MM.1S (cell line): ENCODE measurements around the gene FASTK.

Experiments
- DNase-seq: peaks from one replicate; pipeline ENCODE4 v3.0.0-alpha.2; 2015
- H2AFZ ChIP-seq: fragments of 300-600 bp; sonication (generic); 2 replicates; pipeline ENCODE4 v1.6.0; 2016; ENCODE audit warnings: antibody characterized with exemption, low read length
- H3F3A ChIP-seq: fragments of 300-600 bp; sonication (generic); 2 replicates; pipeline ENCODE4 v1.6.1; 2016; ENCODE audit warnings: mild to moderate bottlenecking, antibody characterized with exemption, low read length, moderate library complexity, mixed read lengths; ENCODE audit not compliant: insufficient read depth
- H3K27ac ChIP-seq: fragments of 300-600 bp; sonication (generic); 2 replicates; pipeline ENCODE4 v1.5.1; 2016; ENCODE audit warnings: mild to moderate bottlenecking, low read length
- H3K27me3 ChIP-seq: fragments of 300-600 bp; sonication (generic); replicated peaks from 2 replicates; pipeline ENCODE4 v1.6.0; 2016; ENCODE audit warnings: low read length; ENCODE audit not compliant: insufficient read depth
- H3K36me3 ChIP-seq: fragments of 300-600 bp; sonication (generic); replicated peaks from 2 replicates; pipeline ENCODE4 v1.6.1; 2016; ENCODE audit warnings: mild to moderate bottlenecking, low read length, mixed read lengths; ENCODE audit not compliant: insufficient read depth
- H3K4me1 ChIP-seq: fragments of 300-600 bp; sonication (generic); 2 replicates; pipeline ENCODE4 v1.6.1; 2016; ENCODE audit warnings: low read length, mixed read lengths
- H3K4me2 ChIP-seq: fragments of 300-600 bp; sonication (generic); 2 replicates; pipeline ENCODE4 v1.6.0; 2016; ENCODE audit warnings: low read depth, low read length
- H3K4me3 ChIP-seq: fragments of 300-600 bp; sonication (generic); 2 replicates; pipeline ENCODE4 v1.5.1; 2016; ENCODE audit warnings: low read length, mixed read lengths
- H3K79me2 ChIP-seq: fragments of 300-600 bp; sonication (generic); 2 replicates; pipeline ENCODE4 v1.6.1; 2016; ENCODE audit warnings: mixed run types, low read length, mixed read lengths
- H3K9ac ChIP-seq: fragments of 300-600 bp; sonication (generic); 2 replicates; pipeline ENCODE4 v1.6.1; 2016; ENCODE audit warnings: low read length, mixed read lengths
- H3K9me2 ChIP-seq: fragments of 300-600 bp; sonication (generic); replicated peaks from 2 replicates; pipeline ENCODE4 v1.6.1; 2016; ENCODE audit warnings: mild to moderate bottlenecking, low read length, mixed read lengths; ENCODE audit not compliant: insufficient read depth
- H3K9me3 ChIP-seq: fragments of 300-600 bp; sonication (generic); replicated peaks from 2 replicates; pipeline ENCODE4 v1.6.1; 2016; ENCODE audit warnings: mild to moderate bottlenecking, low read length, mixed read lengths; ENCODE audit not compliant: insufficient read depth
- H4K20me1 ChIP-seq: fragments of 300-600 bp; sonication (generic); 2 replicates; pipeline ENCODE4 v1.6.1; 2016; ENCODE audit warnings: mild to moderate bottlenecking, low read length, moderate library complexity, mixed read lengths; ENCODE audit not compliant: insufficient read depth
- EZH2 ChIP-seq: fragments of 300-600 bp; sonication (generic); optimal IDR thresholded peaks from 2 replicates; pipeline ENCODE3; 2017; ENCODE audit warnings: low read depth, mild to moderate bottlenecking, antibody characterized with exemption, low read length, mixed read lengths
- EZH2phosphoT487 ChIP-seq: fragments of 300-600 bp; sonication (generic); IDR thresholded peaks from 2 replicates; pipeline ENCODE4 v1.6.1; 2018; ENCODE audit warnings: antibody characterized with exemption, low read length
- TF ChIP-seq, protein P1 (sequence below): fragments of 300-600 bp; sonication (generic); IDR thresholded peaks from 2 replicates; pipeline ENCODE4 v1.5.1; 2016; ENCODE audit warnings: antibody characterized with exemption, low read length, mixed read lengths

Gene FASTK

DNA sequence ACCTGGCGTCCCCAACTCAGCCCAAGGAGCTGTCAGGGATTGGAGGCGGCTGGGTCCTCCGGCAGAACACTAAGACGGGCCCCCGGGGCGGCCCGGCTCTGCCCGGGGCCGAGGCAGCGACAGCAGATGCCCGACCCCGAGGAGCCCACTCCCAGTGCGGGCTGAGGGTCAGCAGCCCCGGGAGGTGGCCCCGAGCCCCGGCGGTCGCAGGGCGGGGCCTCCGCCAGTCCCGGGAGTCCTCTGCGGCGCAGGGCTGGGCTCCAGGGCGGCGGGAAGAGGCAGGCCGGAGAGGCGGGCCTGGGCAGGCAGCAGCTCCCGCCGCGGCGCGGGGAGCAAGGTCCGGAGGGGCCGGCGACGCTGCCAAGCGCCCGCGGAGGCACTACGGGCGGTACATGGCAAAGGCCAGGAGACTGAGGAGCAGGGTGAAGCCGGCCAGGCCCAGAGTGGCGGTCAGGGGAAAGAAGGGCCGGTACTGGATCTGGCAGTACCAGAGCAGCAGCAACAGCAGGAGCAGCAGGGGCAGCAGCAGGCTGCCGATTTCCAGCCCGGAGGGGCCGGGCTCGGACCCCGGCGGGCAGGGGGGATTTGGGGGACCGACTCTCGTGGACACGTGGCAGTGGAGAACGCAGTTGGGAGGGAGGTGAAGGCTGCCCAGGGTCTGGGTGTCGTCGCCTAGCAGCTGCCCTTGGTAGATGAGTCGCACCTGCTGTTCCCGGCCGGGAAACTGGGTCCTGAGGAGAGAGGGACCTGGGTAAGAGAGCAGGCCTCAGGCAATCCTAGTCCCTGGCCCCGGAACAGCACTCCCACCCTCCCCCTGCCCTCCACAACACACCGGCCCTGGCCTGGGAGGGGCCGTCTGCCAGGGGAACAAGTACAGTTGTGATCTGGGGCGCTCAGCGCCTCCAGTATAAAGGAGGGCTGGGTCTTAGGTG is 827 bp upstream of the FASTK start:
- Histone ChIP-seq H3K4me3 (peak overlapping the region; percentile 84), H3K9me3 (no peaks in the 10 kb centered on the region), H2AFZ (0 out of 2 replicates have a peak overlapping the region, but pooled peaks have one; percentile 13), H3K4me1 (peaks cover 24% of the 10 kb centered on the region), H3K27me3 (no peaks in the 10 kb centered on the region), H3K36me3 (0 out of 2 replicates have a peak, but pooled peaks cover 3% of the 10 kb centered on the region), H3K9me2 (no peaks in the 10 kb centered on the region), H3K79me2 (peaks cover 52% of the 10 kb centered on the region), H3F3A (peaks cover 18% of the 10 kb centered on the region; the same call in 1 of the 2 replicates), H3K27ac (peak overlapping the region; percentile 38; the same call in 1 of the 2 replicates), H4K20me1 (no peaks in the 10 kb centered on the region), H3K9ac (peak overlapping the region; percentile 92; the same call in 1 of the 2 replicates), H3K4me2 (peak overlapping the region; percentile 84)
- TF ChIP-seq EZH2phosphoT487 (no peak), EZH2 (no peak)
- TF ChIP-seq, protein P1, sequence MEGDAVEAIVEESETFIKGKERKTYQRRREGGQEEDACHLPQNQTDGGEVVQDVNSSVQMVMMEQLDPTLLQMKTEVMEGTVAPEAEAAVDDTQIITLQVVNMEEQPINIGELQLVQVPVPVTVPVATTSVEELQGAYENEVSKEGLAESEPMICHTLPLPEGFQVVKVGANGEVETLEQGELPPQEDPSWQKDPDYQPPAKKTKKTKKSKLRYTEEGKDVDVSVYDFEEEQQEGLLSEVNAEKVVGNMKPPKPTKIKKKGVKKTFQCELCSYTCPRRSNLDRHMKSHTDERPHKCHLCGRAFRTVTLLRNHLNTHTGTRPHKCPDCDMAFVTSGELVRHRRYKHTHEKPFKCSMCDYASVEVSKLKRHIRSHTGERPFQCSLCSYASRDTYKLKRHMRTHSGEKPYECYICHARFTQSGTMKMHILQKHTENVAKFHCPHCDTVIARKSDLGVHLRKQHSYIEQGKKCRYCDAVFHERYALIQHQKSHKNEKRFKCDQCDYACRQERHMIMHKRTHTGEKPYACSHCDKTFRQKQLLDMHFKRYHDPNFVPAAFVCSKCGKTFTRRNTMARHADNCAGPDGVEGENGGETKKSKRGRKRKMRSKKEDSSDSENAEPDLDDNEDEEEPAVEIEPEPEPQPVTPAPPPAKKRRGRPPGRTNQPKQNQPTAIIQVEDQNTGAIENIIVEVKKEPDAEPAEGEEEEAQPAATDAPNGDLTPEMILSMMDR: no peak
- DNase-seq: no peak

DNA sequence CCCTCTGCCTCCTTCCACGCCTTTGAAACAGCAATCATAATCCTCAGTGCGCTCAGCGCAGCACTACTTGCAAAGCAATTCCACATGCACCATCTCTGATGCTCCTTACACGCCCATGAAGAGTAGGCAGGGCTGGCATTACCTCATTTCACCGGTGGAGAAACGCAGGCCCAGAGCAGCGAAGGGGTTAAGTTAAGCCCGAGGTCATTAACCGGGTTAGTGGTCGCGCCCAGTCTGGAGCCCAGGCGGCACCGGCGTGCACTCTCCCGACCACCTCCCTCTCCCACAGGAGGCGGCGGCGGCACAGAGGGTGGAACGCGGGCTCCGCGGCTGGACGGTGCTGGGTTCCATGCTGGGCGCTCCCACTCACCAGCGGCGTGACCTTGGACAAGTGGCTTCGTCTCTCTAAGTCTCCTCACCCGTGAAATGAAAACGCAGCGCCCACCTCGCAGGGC is 515 bp downstream of the FASTK start:
- H3K36me3 ChIP-seq: 0 out of 2 replicates have a peak, but pooled peaks cover 3% of the 10 kb centered on the region
- peak; percentile 43 for DNase-seq
- H3K79me2 ChIP-seq: peaks cover 52% of the 10 kb centered on the region
- H3K4me3 ChIP-seq: peak overlapping the region; percentile 84
- H3K27ac ChIP-seq: peak overlapping the region; percentile 45; the same call in 1 of the 2 replicates
- no peaks in the 10 kb centered on the region for H3K27me3 ChIP-seq
- no peak for TF ChIP-seq EZH2
- TF ChIP-seq, protein P1: no peak
- H2AFZ ChIP-seq: peak overlapping the region; percentile 70
- no peaks in the 10 kb centered on the region for H3K9me2 ChIP-seq
- H3K9ac ChIP-seq: peak overlapping the region; percentile 92
- H4K20me1 ChIP-seq: no peaks in the 10 kb centered on the region
- H3K9me3 ChIP-seq: no peaks in the 10 kb centered on the region
- H3F3A ChIP-seq: peaks cover 17% of the 10 kb centered on the region; the same call in 1 of the 2 replicates
- peaks cover 19% of the 10 kb centered on the region for H3K4me1 ChIP-seq
- H3K4me2 ChIP-seq: peak overlapping the region; percentile 71

DNA sequence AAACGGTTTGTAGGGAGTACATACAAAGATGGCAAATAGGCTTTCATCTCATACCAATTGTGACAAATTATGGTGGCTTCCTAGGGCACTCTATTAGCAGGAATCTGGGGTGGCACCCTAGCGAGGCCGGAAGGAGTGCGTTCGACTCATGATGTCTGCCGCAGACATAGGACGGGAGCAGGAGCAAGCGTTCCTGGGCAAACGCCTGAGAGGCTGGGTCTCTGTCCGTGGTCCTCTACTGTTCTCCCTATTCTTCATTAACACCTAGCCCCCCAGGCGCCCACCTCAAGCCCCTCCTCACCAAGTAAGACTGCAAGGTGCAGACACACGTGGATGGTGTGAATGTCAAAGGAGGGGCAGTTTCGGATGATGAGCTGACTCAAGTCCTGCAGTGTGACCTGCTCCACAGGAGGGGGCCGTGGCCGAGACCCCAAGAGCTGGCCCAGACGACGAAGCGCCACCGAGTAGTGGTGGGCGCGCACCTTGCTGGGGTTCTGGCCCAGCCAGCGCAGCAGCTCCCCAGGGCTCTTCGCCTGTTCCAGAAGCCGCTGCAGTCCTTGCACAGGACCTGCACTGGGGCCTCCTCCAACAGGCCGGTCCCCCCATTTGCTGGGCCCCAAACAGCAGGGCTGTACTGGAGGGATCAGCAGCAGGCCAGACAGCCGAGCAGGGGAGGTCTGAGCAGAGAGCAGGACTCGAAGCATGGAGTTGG is 1.3 kb downstream of the FASTK start:
- H3K36me3 ChIP-seq: peaks cover 3% of the 10 kb centered on the region; the same call in 1 of the 2 replicates
- H3K27ac ChIP-seq: no peak overlapping the region
- no peaks in the 10 kb centered on the region for H4K20me1 ChIP-seq

More for the DNA sequence above, 1.3 kb downstream of the FASTK start:
- Histone ChIP-seq H3K9ac (peak overlapping the region; percentile 92), H3K4me3 (peak overlapping the region; percentile 84), H3K4me2 (peak overlapping the region; percentile 71), H3K79me2 (peaks cover 52% of the 10 kb centered on the region), H3K27me3 (no peaks in the 10 kb centered on the region), H3K4me1 (peaks cover 19% of the 10 kb centered on the region), H2AFZ (no peak overlapping the region), H3K9me3 (no peaks in the 10 kb centered on the region), H3F3A (peaks cover 15% of the 10 kb centered on the region; the same call in 1 of the 2 replicates), H3K9me2 (no peaks in the 10 kb centered on the region)
- DNase-seq: no peak
- TF ChIP-seq EZH2phosphoT487 (no peak), EZH2 (no peak)
- TF ChIP-seq, protein P1: no peak
